Cerebellar nuclear complex (tissue), 1 donor: ENCODE measurements around the gene MYO1D.

Experiments used
- DNase-seq, 2 experiments: peaks; one replicate each; lab custom pipeline; 2025; lab: John Stamatoyannopoulos, UW

The MYO1D gene

DNA sequence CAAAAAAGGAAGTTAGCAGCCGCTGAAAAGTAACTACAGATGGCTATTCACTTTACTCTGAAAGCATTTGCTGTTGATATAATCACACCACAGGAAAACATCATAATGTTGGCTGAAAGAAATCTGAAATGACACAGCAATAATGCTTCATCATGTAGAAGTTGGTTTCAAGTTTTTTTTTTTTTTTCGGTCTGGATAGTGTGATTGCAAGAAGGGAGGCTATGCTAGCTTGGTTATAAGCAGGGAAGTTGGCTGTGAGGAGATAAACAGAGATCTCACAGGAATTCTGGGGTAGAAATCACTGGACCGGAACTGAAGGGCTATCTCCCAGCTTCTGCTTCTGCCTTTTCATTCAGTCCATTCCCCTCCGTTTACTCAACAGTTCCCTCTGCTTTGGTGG is 57.9 kb downstream of the MYO1D start:
- no peak for DNase-seq

DNA sequence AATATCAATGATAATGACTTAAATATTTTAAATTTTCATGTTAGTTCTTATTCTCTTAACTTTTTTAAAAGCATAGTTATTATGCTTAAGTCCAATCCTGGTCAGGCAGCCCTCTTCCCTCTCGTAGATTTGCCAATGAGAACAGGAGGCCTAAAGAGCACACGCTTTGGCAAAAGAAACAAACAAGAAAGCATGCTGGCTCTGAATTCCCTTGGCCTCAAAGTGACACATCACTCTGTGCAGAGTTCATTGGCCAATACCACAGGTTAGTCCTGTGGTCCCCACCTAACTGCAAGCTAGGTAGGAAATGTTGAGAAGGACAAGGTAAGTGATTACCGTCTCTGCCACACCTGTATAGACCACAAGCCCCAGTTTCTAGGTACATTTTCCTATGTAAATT is 61.5 kb downstream of the MYO1D start:
- DNase-seq, result no peak

DNA sequence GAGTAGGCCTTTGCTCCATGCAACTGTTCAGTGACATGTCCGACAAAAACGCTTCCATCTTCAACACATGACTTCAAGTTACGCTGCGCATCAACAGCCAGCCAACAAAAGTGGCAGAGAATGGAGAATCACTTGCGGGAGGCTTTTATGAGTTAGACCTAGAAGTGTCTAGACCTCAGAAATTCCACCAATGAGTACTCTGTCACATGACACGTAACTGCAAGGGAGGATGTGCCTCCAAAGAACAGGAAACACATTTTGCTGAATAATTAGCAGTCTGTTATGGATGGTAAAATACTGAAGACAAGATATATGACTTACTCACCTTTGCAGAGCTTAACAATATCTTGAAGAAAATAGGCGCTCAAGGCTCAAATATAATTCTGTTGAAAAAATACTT is 62.1 kb downstream of the MYO1D start:
- DNase-seq, result no peak

DNA sequence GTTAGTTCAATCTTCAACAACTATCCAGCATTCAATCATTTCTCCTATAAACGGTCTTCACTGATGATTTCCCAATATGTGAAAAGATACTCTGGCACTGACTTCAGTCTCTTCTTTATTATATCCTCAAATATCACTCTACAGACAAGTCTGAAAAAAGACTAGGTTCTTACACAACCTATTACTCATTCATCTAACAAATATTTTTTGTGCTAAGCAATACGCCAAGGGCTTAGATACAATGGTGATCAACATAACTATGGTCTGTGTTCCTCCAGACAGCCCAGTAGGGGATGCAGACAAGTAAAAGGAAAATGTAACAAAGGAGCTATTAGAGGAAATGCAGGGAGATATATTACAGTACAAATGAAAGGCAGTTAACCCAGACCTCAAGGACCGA is 63.9 kb downstream of the MYO1D start:
- no peak for DNase-seq

DNA sequence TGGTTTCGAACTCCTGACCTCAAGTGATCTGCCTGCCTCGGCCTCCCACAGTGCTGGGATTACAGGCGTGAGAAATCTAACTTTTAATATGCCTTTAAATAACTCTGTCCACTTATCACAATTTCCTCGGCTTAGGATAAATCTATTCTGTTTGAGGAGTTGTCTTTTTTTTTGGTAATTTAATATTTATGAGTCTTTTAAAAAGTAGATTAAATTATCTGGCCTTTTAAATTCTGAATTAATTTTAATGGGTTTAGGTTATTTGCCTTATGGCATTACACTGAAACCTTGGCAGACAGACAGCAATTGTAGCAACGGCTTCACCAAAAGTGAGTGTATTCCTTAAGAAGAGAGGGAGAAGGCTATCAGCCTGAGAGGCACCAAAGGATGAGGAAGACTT is 66.2 kb downstream of the MYO1D start:
- DNase-seq, result no peak

DNA sequence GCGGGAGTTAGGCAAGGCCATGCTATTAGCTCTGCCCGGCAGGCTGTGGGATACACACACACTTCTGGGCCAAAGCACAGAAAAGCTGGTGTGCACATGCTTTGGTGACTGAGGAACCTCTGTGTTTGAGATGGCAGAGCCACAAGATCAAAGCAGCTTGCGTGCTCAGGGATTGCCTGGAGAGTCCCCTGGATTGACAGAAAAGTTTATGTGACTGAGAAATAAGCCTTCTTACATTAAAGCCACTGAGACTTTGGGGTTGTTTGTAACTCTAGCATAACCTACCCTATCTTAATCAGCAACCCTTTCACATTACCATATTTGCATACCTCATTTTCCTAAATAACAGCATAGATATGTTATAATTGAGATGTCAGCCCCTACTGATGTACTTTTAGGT is 69.3 kb downstream of the MYO1D start:
- DNase-seq, result no peak

DNA sequence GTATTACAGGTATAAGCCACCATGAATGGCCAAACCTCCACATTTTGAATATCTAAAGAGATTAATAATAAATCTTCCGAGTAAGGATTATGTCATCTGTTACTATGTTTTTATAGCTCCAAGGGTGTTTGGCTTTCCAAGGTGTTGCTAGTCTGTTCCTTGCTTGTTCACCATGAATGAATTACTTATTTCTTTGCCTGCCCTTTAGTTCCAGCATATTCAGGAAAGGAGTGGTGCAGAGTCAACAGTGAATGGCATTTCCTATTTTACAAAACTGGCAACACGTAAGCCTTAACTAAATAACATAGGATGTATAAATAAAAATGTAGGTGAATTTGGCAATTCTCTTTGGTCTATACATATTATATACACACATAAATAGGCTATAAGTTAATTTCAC is 70.3 kb downstream of the MYO1D start:
- no peak for DNase-seq

DNA sequence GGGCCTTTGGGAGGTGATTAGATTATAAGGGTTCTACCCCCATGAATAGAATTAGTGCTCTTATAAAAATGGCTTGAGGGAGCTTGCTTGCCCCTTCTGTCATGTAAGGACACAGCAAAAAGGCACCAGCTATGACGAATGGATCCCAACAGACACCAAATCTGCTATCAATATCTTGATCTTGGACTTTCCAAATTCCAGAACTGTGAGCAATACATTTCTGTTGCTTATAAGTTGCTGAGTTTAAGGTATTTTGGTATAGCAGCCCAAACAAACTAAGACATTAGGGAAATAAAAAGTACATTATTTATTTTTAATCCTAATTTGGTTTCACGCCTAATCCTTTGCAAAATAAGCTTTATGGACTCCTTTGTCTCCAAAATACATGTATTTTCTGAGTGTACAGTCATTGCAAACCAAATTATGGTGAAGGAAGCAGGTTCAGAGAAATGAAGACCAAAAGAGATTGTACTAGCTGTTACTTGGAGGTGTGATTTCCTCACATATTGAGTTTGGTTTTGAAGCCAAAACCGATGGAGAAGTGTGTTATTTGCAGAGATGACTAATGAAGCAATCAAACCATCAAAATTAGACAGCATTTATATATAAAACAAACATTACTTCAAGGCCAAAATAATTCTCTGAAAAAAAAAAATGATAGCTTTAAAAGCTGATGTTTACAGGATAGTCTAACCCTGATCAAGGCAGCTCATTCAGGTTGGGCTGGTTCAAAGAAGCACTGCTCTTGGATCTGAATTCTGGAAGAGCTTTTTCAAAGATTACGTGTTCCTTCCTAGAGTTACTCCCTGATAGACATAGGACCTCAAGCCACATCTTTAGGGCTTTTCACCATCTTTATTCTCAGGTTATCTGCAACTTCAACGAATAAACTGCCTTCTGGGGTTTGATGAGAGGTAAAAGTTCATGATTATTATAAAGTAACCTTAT is 71.6 kb downstream of the MYO1D start:
- no peak for DNase-seq

DNA sequence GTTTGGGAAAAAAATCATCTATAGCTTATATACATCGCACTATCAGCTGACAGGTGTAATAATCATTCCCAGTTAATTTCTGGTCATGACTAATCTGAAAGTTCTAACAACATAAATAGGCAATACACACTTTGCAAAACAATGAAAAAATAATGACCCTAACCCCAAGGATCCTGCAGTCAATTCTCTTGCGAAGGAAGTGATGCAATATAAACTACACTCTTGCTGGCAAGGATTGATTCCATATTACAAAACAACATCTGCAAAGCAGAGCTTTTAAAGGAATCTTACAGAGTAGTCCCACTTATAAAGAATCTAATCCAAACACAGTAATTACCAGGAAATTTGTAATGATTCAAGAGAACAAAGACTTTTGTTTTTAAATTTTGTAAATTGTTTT is 73.4 kb downstream of the MYO1D start:
- no peak for DNase-seq

DNA sequence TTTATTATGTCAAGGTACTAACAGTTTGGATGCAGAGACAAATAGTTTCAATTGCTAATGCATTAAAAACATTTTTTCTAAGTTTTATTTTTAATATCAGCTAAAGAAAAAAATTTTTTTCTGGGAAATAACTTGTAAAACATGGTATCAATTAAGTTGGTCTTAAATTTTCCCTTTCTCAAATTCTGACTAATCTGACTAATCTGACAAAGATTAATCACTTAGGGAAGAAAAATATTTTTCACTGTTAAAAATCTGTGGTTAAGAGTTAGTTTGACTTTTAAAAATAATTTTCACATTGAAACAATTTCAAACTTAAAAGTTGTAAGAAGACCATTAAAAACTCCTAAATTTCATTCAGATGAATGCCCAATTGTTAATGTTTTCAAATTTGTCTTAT is 74.6 kb downstream of the MYO1D start:
- DNase-seq, result no peak

DNA sequence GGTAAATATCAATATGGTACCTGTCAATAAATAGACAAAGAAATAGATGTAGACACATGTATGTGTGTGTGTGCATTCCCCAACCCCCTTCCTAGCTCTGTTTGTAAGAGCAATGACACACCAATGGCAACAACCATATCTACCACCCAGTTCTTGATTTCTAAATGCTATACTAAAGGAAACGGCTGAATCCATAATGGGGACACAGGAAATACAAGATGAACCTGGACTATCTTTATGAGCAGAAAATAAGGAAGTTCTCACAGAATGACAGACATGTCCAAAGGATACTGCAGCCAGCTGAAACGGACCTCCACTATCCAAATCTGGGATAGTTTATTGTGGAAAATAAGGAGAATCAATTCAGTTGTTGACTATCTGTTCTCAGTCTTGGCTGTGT is 75.3 kb downstream of the MYO1D start:
- DNase-seq, result no peak

DNA sequence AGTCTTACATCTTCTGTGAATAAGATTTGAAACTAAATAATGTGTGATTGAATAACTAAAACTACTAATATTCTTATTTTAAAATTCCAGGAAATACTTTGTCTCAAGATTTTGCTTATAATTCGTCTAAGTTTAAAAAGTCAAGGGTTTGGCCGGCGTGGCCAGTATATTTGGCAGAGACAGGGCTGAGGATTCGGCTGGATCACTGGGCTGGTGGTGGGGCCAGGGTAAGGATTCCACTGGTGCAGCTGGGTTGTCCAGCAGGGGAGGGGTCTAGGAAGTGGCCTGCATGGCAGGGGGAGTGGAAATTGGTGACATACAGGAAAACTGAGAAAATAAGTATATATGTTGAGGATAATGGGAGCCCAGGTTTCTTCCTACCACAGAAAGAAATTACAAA is 75.7 kb downstream of the MYO1D start:
- no peak for DNase-seq

DNA sequence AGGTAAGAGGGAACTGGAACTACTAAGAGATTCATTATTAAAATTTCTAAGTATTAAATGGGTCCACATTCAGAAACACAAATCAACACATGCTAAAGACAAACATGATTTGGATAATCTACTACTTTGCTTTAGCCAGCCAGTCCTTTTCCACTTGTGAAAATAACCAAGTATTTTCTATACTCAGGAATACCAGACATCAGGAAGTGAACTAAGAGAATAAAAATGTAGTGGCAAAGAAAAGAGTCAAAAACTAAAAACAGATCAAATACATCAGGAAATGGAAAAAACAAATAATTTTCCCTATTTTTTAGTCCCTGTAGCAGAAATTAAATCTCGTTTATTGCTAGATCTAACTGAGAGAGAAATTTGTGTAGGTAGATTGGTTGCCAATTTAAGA is 78.0 kb downstream of the MYO1D start:
- DNase-seq, result no peak

DNA sequence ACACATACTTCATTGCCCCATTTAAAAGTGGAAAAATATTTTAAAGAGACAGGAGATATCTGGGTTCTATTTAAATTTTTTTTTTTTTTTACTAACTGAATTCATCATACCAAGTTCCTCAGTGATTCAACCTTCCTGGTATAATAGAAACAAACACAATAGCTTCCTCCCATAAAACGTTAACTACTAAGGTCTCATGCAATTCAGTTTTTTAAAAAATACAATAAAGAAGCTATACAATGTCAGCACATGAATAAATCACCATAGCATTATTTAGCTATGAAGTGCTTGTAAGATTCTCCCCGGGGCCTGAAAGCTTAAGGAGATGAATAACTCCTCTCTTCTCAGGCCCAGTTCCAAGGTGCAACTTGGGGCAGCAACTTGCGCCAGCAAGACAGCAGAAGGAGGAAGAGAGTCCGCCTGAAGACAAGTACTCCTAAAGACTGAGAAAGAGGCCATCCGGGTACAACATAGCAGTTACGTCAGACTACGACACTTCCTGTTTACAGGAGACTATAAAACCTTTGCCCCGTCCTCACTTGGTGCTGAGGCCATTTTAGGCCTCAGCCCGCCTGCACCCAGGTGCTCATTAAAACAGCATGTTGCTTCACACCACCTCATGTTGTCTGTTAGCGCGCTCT is 81.5 kb downstream of the MYO1D start:
- DNase-seq, result no peak

DNA sequence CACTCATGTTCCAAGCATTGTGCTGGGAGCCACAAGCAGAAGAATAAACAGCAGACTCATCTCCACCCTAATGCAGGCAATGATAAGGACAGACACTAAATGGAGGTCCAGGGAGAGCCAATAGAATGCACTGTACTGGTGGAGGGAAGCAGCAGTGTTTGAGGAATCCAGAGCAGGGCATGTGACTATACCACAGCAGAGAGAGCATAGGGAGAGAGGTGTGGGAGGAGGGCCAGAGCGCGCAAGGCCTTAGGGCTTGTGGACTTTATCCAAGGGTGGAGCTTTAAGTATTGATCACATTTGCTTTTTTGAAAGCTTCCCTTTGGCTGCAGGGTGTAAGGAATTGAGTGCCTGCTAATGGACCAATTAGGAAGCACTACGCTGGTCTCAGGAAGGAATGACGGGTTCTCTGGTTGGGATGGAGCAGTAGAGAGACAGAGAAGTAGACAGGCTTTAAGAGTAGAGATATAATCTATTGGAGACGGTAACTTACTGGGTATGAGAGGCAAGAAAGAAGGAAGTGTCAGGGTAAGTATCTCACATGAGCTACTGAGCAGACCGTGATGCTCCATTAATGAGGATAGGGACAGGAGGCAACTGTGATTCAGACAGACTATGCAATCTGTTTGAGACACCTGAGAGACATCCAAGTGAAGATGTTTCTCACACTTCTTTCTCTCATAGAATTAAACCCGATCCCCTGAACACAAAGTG is 82.2 kb downstream of the MYO1D start:
- DNase-seq, result no peak

DNA sequence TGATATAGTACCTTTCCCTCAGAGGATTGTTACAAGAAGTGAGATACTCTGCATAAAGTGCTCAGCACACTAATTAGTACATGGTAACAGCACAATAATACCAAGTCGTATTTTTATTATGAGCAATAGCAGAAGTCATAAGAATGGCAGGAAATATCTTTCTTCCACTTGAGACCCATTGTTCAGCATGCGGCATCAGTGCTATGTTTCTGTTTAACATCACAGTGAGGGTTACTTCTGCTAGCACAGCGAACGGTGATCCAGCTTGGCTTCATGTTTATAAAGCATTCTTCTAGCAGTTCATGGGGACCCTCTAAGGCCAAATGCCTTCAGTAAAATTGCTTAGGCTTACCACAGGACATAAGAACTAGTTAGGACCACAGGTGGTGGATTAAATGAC is 83.1 kb downstream of the MYO1D start:
- DNase-seq, result no peak

DNA sequence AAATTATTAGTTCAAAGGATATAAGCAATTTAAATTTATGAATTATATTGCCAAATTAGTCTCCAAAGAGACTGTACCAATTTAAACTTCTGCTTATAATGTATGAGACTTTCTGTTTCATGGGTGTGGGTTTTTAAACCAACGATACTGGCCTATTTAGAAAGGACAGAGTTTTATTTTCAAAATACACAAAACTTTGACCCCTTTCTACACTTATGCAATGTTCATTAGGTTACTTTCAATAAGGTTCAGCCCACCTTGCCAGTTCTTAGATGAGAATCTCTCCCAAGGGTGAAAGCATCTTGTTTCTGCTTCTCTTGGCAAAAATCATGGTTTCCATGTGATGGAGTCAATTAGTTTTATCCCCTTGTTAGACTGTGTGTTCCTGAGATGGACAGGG is 84.7 kb downstream of the MYO1D start:
- no peak for DNase-seq

DNA sequence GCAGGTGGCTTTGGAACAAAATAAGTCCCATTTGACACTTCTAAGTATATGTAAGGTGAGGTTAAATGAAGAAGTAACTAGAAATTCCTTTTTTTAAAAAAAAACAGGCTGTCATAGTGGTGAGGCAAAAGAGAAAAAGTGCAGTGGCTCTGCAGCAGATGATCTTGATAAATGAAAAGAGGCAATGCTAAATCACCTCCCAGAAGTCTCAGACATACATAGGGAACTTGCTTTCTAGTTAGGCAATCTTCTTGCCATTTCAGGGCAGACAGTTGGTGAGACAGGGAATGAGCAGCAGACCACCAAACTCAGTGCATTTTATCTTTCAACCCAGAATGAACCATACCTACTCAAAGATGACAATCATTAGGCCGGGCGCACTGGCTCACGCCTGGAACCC is 90.8 kb downstream of the MYO1D start:
- DNase-seq, result no peak

DNA sequence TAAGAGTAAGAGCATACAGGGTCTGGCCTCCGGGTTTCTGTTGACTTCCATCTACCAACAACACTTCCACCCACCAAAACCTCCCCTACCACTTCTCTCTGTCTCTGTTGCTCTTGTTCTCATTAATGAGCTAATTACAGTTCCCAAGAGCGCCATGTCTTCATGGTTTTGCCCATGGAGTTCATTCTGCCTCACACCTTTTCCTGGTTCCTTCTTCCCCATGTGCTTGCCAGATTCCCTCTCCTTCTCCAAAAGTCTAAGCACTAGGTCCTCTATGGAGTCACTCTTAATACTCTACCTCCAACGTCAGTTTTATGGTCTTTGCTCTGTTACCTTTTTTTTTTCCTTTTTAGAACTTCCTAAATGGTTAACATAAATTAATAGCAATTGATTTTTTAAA is 92.8 kb downstream of the MYO1D start:
- no peak for DNase-seq

DNA sequence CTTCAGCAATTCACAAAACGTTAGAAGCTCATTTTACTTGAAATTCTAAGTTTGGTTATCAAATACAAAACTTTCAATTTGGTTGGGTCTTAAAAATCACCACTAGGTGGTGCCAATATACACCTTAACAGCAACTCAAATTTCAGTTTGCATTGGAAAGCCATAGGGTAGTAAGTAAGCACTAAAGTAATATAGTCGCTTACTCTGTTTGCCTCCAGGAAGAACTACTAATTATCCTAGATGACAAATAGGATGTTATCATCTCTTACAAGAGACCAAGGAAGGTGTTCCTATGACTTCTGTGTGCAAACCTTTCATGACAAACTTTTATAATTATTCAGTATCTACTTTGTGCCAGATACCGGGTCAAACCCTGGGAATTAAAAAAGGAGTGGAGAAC is 93.3 kb downstream of the MYO1D start:
- peak in 1 of 2 experiments; percentile 26 for DNase-seq

DNA sequence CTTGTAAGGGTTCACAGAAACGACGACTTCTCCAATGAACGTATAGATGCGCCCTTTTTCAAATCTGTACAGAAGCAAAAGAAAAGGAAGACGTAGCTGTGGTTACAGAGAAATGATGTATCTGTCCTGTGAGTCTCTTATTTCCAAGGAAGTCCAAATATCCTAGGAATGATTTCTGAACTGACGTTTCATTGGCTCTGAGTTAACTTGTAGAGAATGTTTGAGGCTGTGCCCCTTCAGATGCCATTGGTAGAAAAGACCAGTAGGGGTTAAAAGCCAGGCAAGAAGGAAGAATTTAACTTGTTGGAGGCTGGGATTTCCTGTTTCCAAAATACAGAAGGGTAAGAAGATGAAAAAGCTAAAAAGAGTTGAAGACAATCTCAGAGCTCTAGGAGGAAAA is 96.2 kb downstream of the MYO1D start:
- DNase-seq, result no peak

DNA sequence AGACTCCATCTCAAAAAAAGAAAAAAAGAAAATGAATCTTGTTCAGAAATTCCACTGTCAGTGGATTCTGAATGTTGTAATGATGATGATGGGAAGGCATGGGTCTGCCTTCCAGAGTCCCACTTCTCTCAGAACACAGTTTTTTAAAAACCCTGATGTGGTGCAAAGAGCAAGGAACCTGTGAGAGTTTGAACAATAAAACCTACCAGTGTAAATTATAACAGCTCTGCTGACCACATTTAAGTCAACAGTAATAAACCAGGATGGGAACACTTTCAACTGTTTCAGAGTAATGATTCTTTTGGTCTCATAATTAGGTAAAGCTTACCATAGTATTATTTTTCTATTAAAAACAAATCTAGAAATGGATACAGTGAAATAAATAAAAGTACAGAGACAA is 99.0 kb downstream of the MYO1D start:
- DNase-seq, result no peak

DNA sequence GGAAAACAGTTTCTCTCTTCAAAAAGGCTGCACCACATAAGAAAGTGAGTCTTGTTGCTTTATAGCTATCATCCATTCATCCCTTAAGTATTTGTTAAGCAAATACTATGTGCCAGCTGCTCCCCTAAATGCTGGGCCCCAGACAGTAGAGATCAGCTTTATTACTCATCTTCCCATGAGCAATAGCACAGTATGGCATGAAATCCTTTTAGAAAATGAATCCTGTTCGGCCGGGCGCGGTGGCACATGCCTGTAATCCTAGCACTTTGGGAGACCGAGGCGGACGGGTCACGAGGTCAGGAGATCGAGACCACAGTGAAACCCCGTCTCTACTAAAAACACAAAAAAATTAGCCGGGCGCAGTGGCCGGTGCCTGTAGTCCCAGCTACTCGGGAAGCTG is 99.5 kb downstream of the MYO1D start:
- no peak for DNase-seq
